GM19351 (cell line): ENCODE results near the gene ZNF335.

ENCODE experiments used
- ATAC-seq: cut with Tn5 transposase; IDR thresholded peaks from one replicate; pipeline ENCODE4 v1.9.1; 2021; ENCODE audit warnings: mild to moderate bottlenecking, moderate library complexity; ENCODE audit not compliant: unreplicated experiment

The ZNF335 gene, protein sequence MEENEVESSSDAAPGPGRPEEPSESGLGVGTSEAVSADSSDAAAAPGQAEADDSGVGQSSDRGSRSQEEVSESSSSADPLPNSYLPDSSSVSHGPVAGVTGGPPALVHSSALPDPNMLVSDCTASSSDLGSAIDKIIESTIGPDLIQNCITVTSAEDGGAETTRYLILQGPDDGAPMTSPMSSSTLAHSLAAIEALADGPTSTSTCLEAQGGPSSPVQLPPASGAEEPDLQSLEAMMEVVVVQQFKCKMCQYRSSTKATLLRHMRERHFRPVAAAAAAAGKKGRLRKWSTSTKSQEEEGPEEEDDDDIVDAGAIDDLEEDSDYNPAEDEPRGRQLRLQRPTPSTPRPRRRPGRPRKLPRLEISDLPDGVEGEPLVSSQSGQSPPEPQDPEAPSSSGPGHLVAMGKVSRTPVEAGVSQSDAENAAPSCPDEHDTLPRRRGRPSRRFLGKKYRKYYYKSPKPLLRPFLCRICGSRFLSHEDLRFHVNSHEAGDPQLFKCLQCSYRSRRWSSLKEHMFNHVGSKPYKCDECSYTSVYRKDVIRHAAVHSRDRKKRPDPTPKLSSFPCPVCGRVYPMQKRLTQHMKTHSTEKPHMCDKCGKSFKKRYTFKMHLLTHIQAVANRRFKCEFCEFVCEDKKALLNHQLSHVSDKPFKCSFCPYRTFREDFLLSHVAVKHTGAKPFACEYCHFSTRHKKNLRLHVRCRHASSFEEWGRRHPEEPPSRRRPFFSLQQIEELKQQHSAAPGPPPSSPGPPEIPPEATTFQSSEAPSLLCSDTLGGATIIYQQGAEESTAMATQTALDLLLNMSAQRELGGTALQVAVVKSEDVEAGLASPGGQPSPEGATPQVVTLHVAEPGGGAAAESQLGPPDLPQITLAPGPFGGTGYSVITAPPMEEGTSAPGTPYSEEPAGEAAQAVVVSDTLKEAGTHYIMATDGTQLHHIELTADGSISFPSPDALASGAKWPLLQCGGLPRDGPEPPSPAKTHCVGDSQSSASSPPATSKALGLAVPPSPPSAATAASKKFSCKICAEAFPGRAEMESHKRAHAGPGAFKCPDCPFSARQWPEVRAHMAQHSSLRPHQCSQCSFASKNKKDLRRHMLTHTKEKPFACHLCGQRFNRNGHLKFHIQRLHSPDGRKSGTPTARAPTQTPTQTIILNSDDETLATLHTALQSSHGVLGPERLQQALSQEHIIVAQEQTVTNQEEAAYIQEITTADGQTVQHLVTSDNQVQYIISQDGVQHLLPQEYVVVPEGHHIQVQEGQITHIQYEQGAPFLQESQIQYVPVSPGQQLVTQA (N-terminal part only)

DNA sequence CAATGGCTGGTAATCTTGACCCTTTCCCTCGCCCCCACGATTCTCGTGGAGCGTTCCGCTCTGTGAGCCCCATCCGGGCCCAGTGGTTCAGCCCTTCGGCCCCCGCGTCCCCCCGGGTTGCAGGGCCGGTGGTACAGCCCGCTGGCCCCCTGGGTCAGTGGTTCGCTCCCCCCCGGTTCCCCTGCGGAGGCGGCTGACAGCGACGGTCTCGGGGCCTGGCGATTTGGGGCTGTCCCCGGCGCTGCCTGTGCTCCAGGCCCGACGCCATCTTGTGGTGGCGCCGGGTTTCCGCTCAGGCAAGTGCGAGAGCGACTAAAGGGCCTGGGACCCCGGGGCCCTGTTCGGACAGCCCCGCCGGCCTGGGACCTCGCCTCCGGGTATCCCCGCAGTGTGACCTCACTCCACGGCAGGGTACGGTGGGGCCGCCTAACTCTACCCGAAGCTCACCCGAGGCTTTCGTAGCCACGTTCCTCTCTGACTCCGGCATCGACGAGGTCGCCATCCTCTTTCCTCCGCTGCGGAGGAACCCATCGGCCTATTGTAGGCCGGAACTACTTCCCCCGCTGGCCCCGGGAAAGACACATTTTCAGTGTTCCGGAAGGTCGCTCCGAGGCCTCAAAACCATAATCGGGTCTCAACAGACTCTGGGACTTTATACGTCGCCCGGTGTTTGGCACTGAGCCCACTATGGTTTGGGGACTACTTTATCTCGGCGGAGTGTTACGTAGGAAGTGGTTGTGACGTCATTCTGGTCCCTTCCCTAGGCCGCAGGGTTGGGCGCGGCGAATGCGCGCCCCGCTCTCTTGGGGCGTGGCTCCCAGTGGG lies at the start of gene ZNF335:
Gene ZNF335, minus strand, starts transcription at position 529 of the 825 bp plus-strand sequence. CDS start 793 bp downstream, outside the sequence.
- peak; percentile 54 for ATAC-seq

DNA sequence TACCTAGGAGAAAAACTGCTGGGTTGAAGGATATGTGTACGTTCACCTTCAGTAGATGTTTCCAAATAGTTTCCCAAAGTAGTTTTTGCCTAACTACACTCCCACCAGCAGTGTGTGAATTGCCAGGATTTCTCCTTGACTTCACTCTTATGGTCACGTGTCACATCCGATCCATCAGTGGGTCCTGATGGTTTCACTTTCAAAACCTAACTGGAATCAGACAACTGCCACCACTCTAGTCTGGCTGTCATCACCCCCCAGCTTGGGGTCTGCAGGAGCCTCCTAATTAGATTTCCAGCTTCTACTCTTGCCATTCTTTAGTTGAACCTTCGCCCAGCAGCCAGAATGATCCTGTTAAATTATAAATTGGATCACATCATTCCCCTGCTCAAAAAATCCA lies 48.6 kb upstream of the ZNF335 start:
- ATAC-seq = no peak

DNA sequence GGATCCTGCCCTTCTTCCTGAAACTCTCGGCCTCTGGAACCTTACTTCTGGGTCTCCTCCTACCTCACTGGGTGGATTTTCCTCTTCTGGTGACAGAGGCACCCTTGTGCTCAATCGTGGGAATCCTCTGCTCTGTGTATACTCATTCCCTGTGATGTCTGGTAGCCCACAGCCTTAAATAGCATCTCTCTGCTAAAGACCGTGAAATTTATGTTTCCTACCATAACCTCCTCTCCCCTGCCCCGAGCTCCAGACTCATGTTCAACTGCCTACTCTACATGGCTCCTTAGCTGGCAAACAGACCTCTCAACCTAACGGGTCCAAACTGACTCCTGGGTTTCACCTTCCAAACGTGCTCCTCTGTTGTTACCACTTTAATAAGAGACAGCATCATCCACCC lies 46.6 kb upstream of the ZNF335 start:
- ATAC-seq = no peak

DNA sequence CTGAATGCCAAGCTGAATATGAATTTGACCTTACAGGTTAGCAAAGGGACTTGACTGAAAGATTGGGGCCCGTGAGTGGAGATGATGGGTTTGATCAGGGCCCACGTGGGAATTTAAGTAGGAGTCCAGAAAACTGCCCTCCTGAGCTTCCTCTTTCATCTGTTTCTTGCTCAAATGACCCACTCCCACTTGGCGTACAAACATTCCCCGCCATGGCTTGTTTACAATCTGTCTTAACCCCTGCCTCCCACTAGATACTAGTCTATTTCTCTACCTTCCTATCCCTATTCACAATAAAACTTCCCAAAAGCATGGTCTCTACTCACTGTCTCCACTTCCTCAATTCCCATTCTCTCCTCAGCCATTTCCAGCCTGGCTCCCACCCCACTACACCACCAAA lies 46.1 kb upstream of the ZNF335 start:
- no peak for ATAC-seq

DNA sequence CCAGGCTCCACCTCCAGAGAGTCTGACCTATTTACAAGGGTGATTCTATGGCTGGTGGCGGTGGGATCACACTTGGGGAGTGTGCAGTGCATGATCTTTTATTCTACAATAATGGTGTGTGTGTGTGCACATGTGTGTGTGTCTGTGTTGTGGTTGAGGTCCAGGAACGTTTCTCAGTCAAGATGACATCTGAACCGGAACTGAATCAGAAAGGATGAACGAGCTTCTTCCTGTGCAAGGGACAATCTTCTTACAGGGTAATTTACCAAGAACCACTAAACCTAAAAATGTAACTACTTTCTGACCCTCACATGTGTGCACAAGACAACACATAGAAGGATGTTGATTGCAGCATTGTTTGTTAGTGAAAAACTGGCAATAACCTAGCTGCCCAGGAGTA lies 45.3 kb upstream of the ZNF335 start:
- no peak for ATAC-seq

DNA sequence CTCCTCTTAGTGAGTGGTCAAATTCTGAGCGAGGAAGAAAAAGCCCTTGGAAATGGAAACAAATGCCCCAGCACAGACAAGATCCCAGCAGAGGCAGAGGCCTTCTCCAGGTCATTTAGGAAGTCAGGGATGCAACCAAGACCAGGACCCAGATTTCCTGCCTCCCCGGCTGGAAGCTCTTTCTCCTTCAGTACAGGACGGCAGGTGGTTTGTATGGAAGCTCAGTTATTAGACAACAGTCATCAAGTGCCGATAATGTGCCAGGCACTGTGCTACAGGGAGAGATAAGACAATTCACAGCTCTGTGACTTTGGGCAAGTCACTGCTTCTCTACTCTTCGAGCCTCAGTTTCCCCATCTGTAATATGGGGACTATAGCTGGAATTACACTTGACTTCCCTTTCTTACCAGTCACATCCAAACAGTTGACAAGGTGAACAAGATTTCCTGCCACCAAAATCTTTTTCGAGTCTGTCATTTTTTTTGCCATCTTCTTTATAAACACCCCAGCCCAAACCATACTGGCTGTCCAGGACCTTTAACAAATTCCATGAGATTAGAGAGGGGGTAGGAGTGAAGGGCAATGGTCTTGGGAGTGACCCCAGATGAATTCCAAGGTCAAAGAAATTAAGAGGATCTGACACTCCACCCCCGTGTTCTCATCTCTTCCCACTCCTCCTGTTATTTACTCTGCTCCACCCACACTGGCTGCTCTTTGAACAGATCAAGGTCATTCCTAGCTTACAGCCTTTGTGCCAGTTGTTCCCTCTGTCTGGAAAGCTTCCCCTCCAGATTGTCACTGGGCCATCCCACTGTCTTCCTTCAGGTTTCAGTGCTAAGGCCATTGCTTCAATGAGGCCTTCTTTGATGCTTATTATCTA lies 42.8 kb upstream of the ZNF335 start:
- ATAC-seq = no peak

DNA sequence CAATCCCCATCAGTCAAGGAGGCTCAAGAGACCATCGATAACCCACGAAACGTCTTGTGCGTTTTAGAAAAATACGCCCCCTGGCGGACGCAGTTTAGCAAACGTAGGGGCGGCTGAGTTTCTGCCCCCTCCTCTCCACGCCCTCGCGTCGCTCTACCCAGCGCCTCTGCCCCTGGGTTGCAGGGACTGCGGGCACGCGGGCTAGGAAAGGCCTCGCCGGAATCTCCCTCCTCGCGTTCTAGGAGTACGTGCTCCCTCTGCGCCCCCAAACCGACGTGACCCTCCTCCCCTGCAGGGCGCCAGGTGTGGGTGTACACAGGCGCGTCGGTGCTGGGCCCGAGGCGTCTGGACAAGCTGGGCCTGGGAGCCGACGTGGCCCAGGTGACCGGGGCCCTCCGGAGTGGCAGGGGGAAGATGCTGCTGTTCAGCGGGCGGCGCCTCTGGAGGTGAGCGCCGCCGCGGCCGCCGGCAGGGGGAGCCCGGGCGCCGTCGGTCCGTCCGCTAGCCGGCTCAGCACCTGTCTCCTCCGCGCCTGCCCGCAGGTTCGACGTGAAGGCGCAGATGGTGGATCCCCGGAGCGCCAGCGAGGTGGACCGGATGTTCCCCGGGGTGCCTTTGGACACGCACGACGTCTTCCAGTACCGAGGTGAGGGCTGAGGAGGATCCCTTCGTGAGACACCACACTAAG lies 42.0 kb upstream of the ZNF335 start:
- peak; percentile 63 for ATAC-seq

DNA sequence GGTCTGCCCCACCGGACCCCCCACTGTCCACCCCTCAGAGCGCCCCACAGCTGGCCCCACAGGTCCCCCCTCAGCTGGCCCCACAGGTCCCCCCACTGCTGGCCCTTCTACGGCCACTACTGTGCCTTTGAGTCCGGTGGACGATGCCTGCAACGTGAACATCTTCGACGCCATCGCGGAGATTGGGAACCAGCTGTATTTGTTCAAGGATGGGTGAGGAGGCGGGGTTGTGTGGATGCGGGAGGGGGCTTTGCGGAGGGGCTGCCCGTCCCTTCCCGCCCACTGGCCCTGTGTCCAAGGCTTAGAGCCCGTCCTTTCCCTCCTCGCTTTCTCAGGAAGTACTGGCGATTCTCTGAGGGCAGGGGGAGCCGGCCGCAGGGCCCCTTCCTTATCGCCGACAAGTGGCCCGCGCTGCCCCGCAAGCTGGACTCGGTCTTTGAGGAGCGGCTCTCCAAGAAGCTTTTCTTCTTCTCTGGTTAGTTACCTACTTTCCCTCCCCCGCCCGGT lies 41.4 kb upstream of the ZNF335 start:
- ATAC-seq = no peak

DNA sequence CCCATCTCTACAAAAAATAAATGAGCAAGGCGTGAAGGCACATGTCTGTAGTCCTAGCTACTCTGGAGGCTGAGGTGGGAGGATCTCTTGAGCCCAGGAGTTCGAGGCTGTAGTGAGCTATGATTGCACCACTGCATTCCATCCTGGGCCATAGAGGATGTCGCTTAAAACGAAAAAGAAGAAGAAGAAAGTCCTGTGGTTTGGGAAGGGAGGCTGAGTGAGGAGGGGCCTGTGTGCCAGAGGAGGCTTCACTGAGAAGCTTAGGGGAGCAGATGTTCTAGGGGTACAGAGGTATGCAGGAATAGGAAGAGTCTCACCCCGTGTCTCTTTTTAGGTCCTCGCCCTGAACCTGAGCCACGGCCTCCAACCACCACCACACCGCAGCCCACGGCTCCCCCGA lies 40.9 kb upstream of the ZNF335 start:
- no peak for ATAC-seq

DNA sequence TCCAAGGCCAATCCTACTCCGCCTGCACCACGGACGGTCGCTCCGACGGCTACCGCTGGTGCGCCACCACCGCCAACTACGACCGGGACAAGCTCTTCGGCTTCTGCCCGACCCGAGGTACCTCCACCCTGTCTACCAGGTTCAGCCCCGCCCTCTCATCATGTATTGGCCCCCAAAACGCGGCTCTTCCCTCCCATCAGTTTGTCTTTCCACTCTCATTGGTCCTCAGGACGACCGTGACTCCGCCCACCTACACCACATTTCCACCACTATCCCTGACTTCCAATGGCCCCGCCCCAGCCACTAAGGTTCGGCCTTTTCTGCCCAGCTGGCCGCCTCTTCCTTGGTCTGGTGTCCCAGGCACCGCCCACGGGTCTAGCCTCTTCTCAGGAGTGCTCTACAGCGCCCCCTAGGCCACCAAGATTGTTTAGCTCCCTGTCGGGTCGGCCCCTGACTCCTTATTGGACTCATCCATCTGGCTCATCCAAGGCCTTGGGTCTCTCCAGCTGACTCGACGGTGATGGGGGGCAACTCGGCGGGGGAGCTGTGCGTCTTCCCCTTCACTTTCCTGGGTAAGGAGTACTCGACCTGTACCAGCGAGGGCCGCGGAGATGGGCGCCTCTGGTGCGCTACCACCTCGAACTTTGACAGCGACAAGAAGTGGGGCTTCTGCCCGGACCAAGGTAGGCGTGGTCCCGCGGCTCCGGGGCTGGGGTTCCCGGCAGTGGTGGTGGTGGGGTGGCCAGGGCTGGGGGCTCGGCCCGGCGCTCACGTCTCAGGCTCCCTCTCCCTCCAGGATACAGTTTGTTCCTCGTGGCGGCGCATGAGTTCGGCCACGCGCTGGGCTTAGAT lies 39.9 kb upstream of the ZNF335 start:
- no peak for ATAC-seq

DNA sequence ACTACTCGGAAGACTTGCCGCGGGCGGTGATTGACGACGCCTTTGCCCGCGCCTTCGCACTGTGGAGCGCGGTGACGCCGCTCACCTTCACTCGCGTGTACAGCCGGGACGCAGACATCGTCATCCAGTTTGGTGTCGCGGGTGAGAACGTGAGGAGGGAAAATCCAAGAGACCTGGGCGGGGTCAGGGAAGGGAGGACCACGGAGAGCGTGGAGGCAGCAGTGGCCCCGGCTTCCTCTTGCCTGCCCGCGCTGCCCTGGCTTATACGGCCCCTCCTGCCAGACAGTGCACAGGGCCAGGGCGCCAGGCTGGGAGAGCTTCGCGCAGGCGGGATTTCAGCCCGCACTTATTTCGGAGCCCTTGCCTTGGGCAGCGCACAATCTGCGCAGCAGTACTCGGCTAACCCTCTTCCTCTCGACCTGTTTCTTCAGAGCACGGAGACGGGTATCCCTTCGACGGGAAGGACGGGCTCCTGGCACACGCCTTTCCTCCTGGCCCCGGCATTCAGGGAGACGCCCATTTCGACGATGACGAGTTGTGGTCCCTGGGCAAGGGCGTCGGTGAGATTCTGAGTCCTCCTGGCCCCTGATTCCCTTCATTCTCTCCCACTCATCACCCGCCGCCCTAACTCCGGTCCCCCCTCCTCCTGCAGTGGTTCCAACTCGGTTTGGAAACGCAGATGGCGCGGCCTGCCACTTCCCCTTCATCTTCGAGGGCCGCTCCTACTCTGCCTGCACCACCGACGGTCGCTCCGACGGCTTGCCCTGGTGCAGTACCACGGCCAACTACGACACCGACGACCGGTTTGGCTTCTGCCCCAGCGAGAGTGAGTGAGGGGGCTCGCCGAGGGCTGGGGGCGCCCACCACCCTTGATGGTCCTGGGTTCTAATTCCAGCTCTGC lies 38.7 kb upstream of the ZNF335 start:
- ATAC-seq = no peak

DNA sequence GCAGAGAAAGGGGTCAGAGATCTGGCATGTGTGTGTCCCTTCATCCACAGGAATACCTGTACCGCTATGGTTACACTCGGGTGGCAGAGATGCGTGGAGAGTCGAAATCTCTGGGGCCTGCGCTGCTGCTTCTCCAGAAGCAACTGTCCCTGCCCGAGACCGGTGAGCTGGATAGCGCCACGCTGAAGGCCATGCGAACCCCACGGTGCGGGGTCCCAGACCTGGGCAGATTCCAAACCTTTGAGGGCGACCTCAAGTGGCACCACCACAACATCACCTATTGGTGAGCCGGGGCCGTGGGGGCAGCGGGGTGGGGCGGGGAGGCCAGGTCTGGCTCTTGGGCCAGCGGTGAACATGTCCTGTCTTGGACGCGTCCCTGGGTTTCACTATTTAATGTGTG lies 37.8 kb upstream of the ZNF335 start:
- ATAC-seq = no peak

DNA sequence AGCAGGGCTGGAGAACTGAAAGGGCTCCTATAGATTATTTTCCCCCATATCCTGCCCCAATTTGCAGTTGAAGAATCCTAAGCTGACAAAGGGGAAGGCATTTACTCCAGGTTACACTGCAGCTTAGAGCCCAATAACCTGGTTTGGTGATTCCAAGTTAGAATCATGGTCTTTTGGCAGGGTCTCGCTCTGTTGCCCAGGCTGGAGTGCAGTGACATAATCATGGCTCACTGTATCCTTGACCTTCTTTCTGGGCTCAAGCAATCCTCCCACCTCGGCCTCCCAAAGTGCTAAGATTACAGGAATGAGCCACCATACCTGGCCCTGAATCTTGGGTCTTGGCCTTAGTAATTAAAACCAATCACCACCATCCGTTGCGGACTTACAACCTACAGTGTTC lies 35.7 kb upstream of the ZNF335 start:
- ATAC-seq = no peak

DNA sequence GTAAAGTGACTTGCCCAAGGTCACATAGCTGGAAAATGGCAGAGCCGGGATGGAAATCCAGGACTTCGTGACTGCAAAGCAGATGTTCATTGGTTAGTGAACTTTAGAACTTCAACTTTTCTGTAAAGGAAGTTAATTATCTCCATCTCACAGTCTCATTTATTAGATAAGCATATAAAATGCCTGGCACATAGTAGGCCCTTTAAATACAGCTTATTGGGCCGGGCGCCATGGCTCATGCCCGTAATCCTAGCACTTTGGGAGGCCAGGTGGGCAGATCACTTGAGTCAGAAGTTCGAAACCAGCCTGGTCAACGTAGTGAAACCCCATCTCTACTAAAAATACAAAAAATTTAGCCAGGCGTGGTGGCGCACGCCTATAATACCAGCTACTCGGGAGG lies 35.0 kb upstream of the ZNF335 start:
- ATAC-seq = no peak

DNA sequence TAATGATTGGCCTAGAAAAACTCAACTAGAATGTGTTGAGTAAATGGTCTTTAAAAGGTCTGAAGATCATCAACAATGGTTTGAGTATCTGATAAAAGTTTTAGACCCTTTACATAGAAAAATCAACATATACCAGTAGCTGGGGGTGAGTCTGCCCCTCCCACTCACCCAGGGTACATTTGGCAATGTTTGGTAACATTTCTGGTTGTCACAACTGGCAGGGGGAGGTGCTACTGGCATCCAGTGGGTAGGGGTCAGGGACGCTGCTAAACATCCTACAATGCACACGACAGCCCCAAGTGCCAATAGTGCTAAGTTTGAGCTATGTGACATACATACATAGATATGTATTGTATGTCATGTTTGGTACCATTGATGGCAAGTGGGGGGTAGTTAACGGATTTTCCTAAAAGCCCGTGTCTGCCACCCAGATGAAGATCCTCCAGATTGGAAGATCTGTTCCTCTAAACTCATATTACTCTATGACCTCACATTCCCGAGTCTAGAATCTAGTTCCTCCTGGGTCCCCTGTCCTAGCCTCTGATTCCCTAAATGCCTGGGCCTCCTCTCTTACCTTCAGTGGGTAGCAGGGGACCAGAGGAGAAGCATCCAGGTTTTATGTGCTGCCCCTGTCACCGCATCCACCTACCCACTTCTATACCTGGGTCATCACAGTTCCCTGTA lies 34.2 kb upstream of the ZNF335 start:
- no peak for ATAC-seq

DNA sequence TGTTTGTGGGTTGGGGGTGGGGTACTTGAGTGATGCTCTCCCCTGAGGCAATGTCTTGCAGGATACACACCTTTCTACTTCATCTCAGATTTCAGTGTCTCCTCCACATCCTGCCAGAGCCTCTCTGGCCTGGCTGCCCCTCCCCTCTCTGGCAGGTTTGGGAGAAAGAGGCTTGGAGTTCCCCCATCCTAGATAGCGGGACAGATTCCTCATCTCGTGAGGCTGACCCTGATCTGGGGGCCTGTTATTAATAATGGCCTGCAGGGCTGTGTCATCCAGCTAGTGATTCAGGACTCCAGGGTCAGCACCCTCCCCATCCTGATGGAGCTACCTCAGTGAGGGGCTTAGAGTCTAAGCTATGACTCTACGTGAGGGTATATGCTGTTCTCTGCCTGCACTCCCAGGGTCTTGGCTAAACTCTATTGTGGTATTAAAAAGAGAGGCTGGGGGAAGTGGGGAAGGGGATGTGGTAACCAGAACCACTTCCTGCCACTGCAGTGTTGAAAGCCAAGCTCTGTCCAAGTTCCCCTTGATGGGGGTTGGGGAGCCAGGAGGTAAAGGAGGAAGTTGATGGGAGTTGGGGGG lies 33.0 kb upstream of the ZNF335 start:
- no peak for ATAC-seq
